ENCODE results near the gene CHN1. TPM values are rescaled to one million over a fixed set of nuclear protein-coding genes. Genes with fewer than 3 reads are reported as not detected.

Gene CHN1
- total RNA-seq: 1.2 and 2.1 TPM in 2 replicates

DNA sequence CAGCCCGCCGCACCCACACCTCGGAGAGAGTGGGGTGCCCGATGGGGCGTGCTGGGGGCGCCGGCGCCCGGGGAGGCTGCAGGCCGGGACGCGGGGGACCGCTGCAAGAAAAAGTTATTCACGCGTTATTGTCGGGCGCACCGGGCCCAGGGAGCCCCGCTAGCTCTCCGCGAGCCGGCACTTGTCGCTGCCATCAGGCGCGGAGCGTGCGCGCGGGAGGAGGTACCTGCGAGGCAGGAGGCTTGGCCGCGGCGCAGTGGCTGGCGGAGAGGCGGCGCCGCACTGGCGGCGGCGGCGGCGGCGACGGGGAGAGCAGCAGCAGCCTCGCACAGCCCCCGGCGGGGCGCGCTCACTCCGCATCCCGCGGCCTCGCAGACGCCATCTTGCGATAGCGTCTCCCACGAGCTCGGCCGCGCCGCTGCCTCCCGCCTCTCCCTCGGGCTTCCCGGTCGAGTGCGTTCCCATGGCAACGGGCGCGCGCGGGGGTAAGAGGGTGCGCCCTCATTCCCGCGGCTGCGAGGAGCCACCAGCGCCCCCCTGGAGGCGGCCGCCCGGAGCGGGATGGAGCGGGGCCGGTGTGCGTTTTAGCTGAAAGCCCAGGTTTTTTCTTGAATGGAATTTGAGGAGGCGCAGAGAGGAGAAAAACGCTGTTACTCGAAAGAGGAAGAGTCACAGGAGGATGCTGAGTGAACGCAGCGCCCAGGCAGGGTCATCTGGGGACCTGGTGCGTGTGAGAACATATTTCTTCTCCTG, at the start of gene CHN1:
Gene CHN1, minus strand, starts transcription at position 402 of the 753 bp plus-strand sequence. CDS start 469 bp downstream, outside the sequence.

GRCh38 chr2:174764280-174765255, 240.6 kb downstream of the CHN1 start, which contains the start of gene CHRNA1:
Gene CHRNA1, minus strand, starts transcription at chr2:174764472. Its CDS starts 78 bp downstream, at chr2:174764394.

Small RNA genes within 50 kb of the gene (small RNA-seq; reads per million reads assigned to genes)
- gene RNU6-1290P (not detected), gene RNU6-763P (not detected)

Other genes with a start within 250 kb of the CHN1 start
- gene CHRNA1, start 240.9 kb downstream of the CHN1 start, total RNA-seq: not detected in 2 replicates
- 49.1 and 49.5 TPM in 2 replicates for gene ATF2, start 162.8 kb upstream of the CHN1 start, total RNA-seq
- gene ATP5MC3, start 176.3 kb upstream of the CHN1 start, total RNA-seq: 124 and 190 TPM in 2 replicates

Measured in placental epithelial cell (primary cell).